Skeletal muscle tissue (tissue), 4 donors: Measurements from ENCODE around the gene FBXL7. TPM values are rescaled to one million over a fixed set of nuclear protein-coding genes. Genes with fewer than 3 reads are reported as not detected.

Source experiments
- H3K27ac ChIP-seq: one replicate; pipeline ENCODE4 v1.7.0; 2013; ENCODE audit warnings: mild to moderate bottlenecking, low read depth, low read length, inconsistent platforms
- H3K27me3 ChIP-seq, 3 donors: one replicate each; pipeline ENCODE4 v1.7.0; 2013; ENCODE audit warnings: low read length in 3 of 3; ENCODE audit not compliant: control insufficient read depth in 3 of 3, insufficient read depth in 3 of 3
- H3K36me3 ChIP-seq, 3 donors: one replicate each; pipeline ENCODE4 v1.7.0; 2013; ENCODE audit warnings: low read length in 3 of 3; ENCODE audit not compliant: control insufficient read depth in 3 of 3, insufficient read depth in 3 of 3
- H3K4me1 ChIP-seq, 3 donors: one replicate each; pipeline ENCODE4 v1.7.0; 2013; ENCODE audit warnings: low read length in 3 of 3, mild to moderate bottlenecking in 3 of 3; ENCODE audit not compliant: control insufficient read depth in 3 of 3, insufficient read depth in 3 of 3
- H3K4me3 ChIP-seq, 3 donors: one replicate each; pipeline ENCODE4 v1.7.0; 2013; ENCODE audit warnings: low read length in 3 of 3
- H3K9ac ChIP-seq, 3 donors: one replicate each; pipeline ENCODE4 v1.7.0; 2013; ENCODE audit warnings: low read length in 3 of 3, mild to moderate bottlenecking in 3 of 3, moderate library complexity in 2 of 3, low read depth in 1 of 3
- H3K9me3 ChIP-seq, 3 donors: one replicate each; pipeline ENCODE4 v1.7.0; 2013; ENCODE audit warnings: low read length in 3 of 3; ENCODE audit not compliant: control insufficient read depth in 3 of 3
- total RNA-seq: library from RNA; depleted of rRNA; stranded (reverse); fragments of >200 nt; gene quantifications from one replicate; pipeline ENCODE4 v1.2.3, GENCODE V29; 2014
- donor health status: Osteomylitis.

FBXL7 gene
- total RNA-seq, result 3.7 TPM

- no peaks in the 10 kb centered on the region for H3K9me3 ChIP-seq
- no peaks in the 10 kb centered on the region for H3K36me3 ChIP-seq
- H3K27ac ChIP-seq, result peak within 1 kb of the TSS; percentile 66
- peaks cover 5 to 9% (median 6%) of the 10 kb centered on the region in 3 donors for H3K4me1 ChIP-seq
- H3K4me3 ChIP-seq, result peak within 1 kb of the TSS; percentile 71 to 86 (median 72)
- H3K27me3 ChIP-seq, result peaks cover 0 to 9% (median 5%) of the 10 kb centered on the region in 3 donors
- peak within 1 kb of the TSS; percentile 55 to 73 (median 57) for H3K9ac ChIP-seq
Measured at GRCh38 chr5:15499528-15500324, at the start of gene FBXL7. Gene FBXL7, plus strand, starts transcription at chr5:15500180.

- H3K9me3 ChIP-seq, result peaks cover 0 to 2% (median 0%) of the 10 kb centered on the region in 3 donors
- no peak overlapping the region for H3K4me3 ChIP-seq
- H3K27me3 ChIP-seq, result peaks cover 0 to 2% (median 0%) of the 10 kb centered on the region in 3 donors
- H3K4me1 ChIP-seq, result no peaks in the 10 kb centered on the region
- no peak overlapping the region for H3K27ac ChIP-seq
- no peaks in the 10 kb centered on the region for H3K36me3 ChIP-seq
- H3K9ac ChIP-seq, result no peak overlapping the region
Measured at GRCh38 chr5:15450473-15450872, 49.5 kb upstream of the FBXL7 start.

GRCh38 chr5:15450949-15451348 is 49.0 kb upstream of the FBXL7 start:
- Histone ChIP-seq H3K27ac (no peak overlapping the region), H3K36me3 (no peaks in the 10 kb centered on the region), H3K27me3 (no peaks in the 10 kb centered on the region), H3K9me3 (peaks cover 0 to 2% (median 0%) of the 10 kb centered on the region in 3 donors), H3K4me3 (no peak overlapping the region), H3K4me1 (no peaks in the 10 kb centered on the region), H3K9ac (no peak overlapping the region)

- H3K36me3 ChIP-seq, result no peaks in the 10 kb centered on the region
- no peaks in the 10 kb centered on the region for H3K27me3 ChIP-seq
- no peak overlapping the region for H3K9ac ChIP-seq
- H3K4me1 ChIP-seq, result no peaks in the 10 kb centered on the region
- H3K27ac ChIP-seq, result no peak overlapping the region
- no peak overlapping the region for H3K4me3 ChIP-seq
- H3K9me3 ChIP-seq, result peaks cover 0 to 2% (median 0%) of the 10 kb centered on the region in 3 donors
Measured at GRCh38 chr5:15452030-15452429, 48.0 kb upstream of the FBXL7 start.

- H3K9ac ChIP-seq, result no peak overlapping the region
- no peak overlapping the region for H3K27ac ChIP-seq
- no peaks in the 10 kb centered on the region for H3K27me3 ChIP-seq
- no peak overlapping the region for H3K4me3 ChIP-seq
- H3K9me3 ChIP-seq, result peaks cover 0 to 2% (median 0%) of the 10 kb centered on the region in 3 donors
- no peaks in the 10 kb centered on the region for H3K4me1 ChIP-seq
- no peaks in the 10 kb centered on the region for H3K36me3 ChIP-seq
Measured at GRCh38 chr5:15452781-15453180, 47.2 kb upstream of the FBXL7 start.

GRCh38 chr5:15459200-15459599 is 40.8 kb upstream of the FBXL7 start:
- Histone ChIP-seq H3K27me3 (no peaks in the 10 kb centered on the region), H3K4me3 (no peak overlapping the region), H3K27ac (no peak overlapping the region), H3K9me3 (no peaks in the 10 kb centered on the region), H3K9ac (no peak overlapping the region), H3K36me3 (no peaks in the 10 kb centered on the region), H3K4me1 (no peaks in the 10 kb centered on the region)

GRCh38 chr5:15463231-15463980 is 36.6 kb upstream of the FBXL7 start:
- H3K9ac ChIP-seq, result no peak overlapping the region

GRCh38 chr5:15472116-15472515 is 27.9 kb upstream of the FBXL7 start:
- Histone ChIP-seq H3K36me3 (no peaks in the 10 kb centered on the region), H3K27ac (no peak overlapping the region), H3K4me3 (no peak overlapping the region), H3K9ac (no peak overlapping the region), H3K27me3 (no peaks in the 10 kb centered on the region), H3K4me1 (no peaks in the 10 kb centered on the region), H3K9me3 (no peaks in the 10 kb centered on the region)

More at GRCh38 chr5:15463231-15463980, 36.6 kb upstream of the FBXL7 start:
- H3K9me3 ChIP-seq, result no peaks in the 10 kb centered on the region
- H3K36me3 ChIP-seq, result no peaks in the 10 kb centered on the region
- H3K27me3 ChIP-seq, result no peaks in the 10 kb centered on the region
- H3K4me1 ChIP-seq, result no peaks in the 10 kb centered on the region
- H3K4me3 ChIP-seq, result no peak overlapping the region
- H3K27ac ChIP-seq, result no peak overlapping the region

- Histone ChIP-seq H3K9ac (no peak overlapping the region), H3K27ac (no peak overlapping the region), H3K36me3 (no peaks in the 10 kb centered on the region), H3K4me1 (no peaks in the 10 kb centered on the region), H3K4me3 (no peak overlapping the region), H3K27me3 (no peaks in the 10 kb centered on the region), H3K9me3 (no peaks in the 10 kb centered on the region)
Measured at GRCh38 chr5:15474143-15474719, 25.7 kb upstream of the FBXL7 start.

- H3K36me3 ChIP-seq, result no peaks in the 10 kb centered on the region
- no peaks in the 10 kb centered on the region for H3K9me3 ChIP-seq
- H3K27me3 ChIP-seq, result no peaks in the 10 kb centered on the region
- no peak overlapping the region for H3K27ac ChIP-seq
- no peaks in the 10 kb centered on the region for H3K4me1 ChIP-seq
- H3K4me3 ChIP-seq, result no peak overlapping the region
- no peak overlapping the region for H3K9ac ChIP-seq
Measured at GRCh38 chr5:15475367-15475766, 24.6 kb upstream of the FBXL7 start.
